ENCODE measurements around the gene LMAN2L. TPM values are rescaled to one million over a fixed set of nuclear protein-coding genes. Genes with fewer than 3 reads are reported as not detected.

The LMAN2L gene
- total and polyA plus RNA-seq, 12 donors = 12.3 to 36.8 (median 15.8) TPM

DNA sequence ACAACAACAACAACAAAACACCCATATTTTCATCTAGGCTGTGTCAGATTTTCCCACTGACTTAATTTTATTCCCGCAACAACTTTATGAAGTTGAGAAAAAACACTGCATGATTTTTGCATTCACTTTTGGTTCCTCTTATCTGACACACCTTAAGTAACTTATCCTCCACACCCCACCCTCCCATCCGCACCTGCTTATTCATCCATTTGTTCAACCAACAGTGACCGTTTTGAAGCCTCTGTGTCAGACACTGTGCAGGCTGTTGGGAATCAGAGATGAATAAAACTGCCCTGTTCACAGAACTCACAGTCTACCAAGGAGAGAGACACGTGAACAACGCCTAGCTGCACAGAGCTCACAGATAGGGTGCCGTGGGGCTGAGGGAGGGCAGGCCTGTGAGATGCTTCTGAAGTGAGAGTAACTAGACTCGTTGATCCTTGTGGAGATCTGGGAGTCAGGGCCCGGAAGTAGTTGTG is 28.3 kb upstream of the LMAN2L start:
- TF ChIP-seq, protein P1, sequence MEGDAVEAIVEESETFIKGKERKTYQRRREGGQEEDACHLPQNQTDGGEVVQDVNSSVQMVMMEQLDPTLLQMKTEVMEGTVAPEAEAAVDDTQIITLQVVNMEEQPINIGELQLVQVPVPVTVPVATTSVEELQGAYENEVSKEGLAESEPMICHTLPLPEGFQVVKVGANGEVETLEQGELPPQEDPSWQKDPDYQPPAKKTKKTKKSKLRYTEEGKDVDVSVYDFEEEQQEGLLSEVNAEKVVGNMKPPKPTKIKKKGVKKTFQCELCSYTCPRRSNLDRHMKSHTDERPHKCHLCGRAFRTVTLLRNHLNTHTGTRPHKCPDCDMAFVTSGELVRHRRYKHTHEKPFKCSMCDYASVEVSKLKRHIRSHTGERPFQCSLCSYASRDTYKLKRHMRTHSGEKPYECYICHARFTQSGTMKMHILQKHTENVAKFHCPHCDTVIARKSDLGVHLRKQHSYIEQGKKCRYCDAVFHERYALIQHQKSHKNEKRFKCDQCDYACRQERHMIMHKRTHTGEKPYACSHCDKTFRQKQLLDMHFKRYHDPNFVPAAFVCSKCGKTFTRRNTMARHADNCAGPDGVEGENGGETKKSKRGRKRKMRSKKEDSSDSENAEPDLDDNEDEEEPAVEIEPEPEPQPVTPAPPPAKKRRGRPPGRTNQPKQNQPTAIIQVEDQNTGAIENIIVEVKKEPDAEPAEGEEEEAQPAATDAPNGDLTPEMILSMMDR (IDR thresholded peaks at IDR 0.05) = no peak
- H3K36me3 ChIP-seq (replicated peaks in 1 of 2) = no peaks in the 10 kb centered on the region
- intact Hi-C loops (cut with DNase I) = no loop called here
- no peaks in the 10 kb centered on the region for H3K27me3 ChIP-seq
- H3K27ac ChIP-seq = no peak overlapping the region
- no peak for DNase-seq
- peaks cover 0 to 16% of the 10 kb centered on the region in 2 donors for H3K4me1 ChIP-seq (replicated peaks in 1 of 2)
- no peak overlapping the region for H3K4me3 ChIP-seq
- H3K9me3 ChIP-seq (replicated peaks in 1 of 3) = no peaks in the 10 kb centered on the region
- WGBS, 4 donors = 84 to 91% (median 85%) methylated on average over 8 of the region's 8 CpGs

- 92 to 93% (median 93%) methylated on average over 7 to 9 of the region's 9 CpGs for WGBS, 4 donors
- Histone ChIP-seq H3K4me1 (replicated peaks in 1 of 2) (peaks cover 3 to 24% of the 10 kb centered on the region in 2 donors), H3K27ac (no peak overlapping the region), H3K27me3 (no peaks in the 10 kb centered on the region), H3K9me3 (replicated peaks in 1 of 3) (no peaks in the 10 kb centered on the region), H3K4me3 (no peak overlapping the region), H3K36me3 (replicated peaks in 1 of 2) (no peaks in the 10 kb centered on the region)
- TF ChIP-seq POLR2A (IDR thresholded peaks at IDR 0.05) = no peak
- TF ChIP-seq, protein P1 (IDR thresholded peaks at IDR 0.05) = no peak
- intact Hi-C loops (cut with DNase I) = no loop called here
- DNase-seq = no peak
Measured at GRCh38 chr2:96767135-96767871, 27.4 kb upstream of the LMAN2L start.

DNA sequence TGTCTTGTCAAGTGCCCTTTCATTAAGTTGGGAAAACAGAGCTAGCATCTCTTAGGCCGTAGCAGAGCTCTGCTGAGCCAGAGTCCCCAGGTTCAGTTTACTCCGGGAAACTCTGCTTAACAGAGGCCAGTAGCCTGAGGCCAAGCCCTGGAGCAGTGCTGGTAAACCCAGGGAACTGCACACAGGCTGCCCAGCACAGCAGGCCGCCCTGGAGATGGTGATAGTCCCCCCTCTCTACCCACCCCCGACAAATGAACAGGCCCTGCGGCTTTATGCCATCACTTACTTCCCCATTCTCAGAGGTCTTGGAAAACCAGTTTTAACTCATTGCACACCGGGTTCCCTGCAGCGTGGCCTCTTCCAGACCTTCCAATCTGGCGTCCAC is 24.4 kb upstream of the LMAN2L start:
- DNase-seq = peak in 1 of 7 donors; percentile 34
- no peak overlapping the region for H3K27ac ChIP-seq
- intact Hi-C loops (cut with DNase I) = loop anchor here in 1 of 2 donors (5.0 kb wide), 1 partner anchor 103 kb away; no protein-coding TSS in a partner anchor
- no peaks in the 10 kb centered on the region for H3K9me3 ChIP-seq (replicated peaks in 1 of 3)
- no peaks in the 10 kb centered on the region for H3K27me3 ChIP-seq
- WGBS, 4 donors = 57 to 72% (median 62%) methylated on average over 3 to 8 of the region's 8 CpGs
- peaks cover 17 to 42% of the 10 kb centered on the region in 2 donors for H3K4me1 ChIP-seq (replicated peaks in 1 of 2)
- peak overlapping the region in 1 of 4 donors; percentile 12 for H3K4me3 ChIP-seq
- no peak for TF ChIP-seq POLR2A (IDR thresholded peaks at IDR 0.05)
- TF ChIP-seq, protein P1 (IDR thresholded peaks at IDR 0.05) = no peak
- H3K36me3 ChIP-seq (replicated peaks in 1 of 2) = no peaks in the 10 kb centered on the region

DNA sequence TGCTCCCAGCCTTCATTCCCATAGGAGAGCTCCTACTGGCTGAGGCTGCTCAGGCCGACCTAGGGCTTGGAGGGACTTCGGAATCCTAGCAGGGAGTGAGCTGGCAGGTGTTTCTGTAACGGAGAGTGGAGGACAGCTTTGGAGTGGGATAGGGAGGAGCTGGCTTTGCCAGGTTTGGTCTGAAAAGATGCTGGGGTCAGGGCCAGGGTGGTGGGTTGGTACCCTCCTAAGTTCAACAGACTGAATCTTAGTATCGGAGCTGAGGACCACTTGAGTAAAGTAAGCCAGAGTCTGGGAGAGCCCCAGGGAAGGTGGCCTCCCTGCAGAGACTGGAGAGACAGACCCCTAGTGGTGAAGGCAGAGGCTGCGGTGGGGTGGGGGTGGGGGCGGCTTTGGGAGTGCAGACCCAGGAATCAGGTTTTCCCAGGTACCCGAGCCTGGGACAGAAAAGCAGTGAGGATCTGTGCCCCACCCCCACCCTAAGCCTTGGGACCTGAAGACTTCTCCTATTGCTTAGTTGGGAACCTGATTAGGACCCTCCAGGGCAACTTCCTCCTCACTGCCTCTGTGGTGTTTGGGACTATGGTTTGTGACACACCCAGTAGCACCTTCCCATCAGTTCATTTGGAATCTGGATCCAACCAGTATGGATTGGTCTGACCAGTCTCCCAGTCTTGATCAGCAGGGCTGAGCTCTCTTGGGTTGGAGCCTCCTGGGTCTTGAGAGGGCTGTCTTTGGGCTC is 23.8 kb upstream of the LMAN2L start:
- TF ChIP-seq, protein P1 (IDR thresholded peaks at IDR 0.05) = peak in 3 of 6 experiments; percentile 6 to 43 (median 8)
- TF ChIP-seq POLR2A (IDR thresholded peaks at IDR 0.05) = no peak
- DNase-seq = no peak
- intact Hi-C loops (cut with DNase I) = loop anchor here in 1 of 2 donors (5.0 kb wide), 1 partner anchor 104 kb away; no protein-coding TSS in a partner anchor
- no peaks in the 10 kb centered on the region for H3K9me3 ChIP-seq (replicated peaks in 1 of 3)
- peak overlapping the region in 1 of 4 donors; percentile 12 for H3K4me3 ChIP-seq
- peaks cover 17 to 42% of the 10 kb centered on the region in 2 donors for H3K4me1 ChIP-seq (replicated peaks in 1 of 2)
- 45 to 58% (median 52%) methylated on average over 4 to 7 of the region's 7 CpGs for WGBS, 4 donors
- H3K27ac ChIP-seq = no peak overlapping the region
- H3K27me3 ChIP-seq = no peaks in the 10 kb centered on the region
- no peaks in the 10 kb centered on the region for H3K36me3 ChIP-seq (replicated peaks in 1 of 2)
